GM18520 (cell line): ENCODE measurements around the gene APOL1.
"Not testable (repeated sequence)": the region's sequence is repeated elsewhere in the genome, so short reads cannot be mapped to it uniquely, and the experiment has no call there.

Experiments used
- ATAC-seq: cut with Tn5 transposase; IDR thresholded peaks from one replicate; pipeline ENCODE4 v1.9.1; 2021; ENCODE audit not compliant: unreplicated experiment

The APOL1 gene

GRCh38 chr22:36225333-36225922 lies 27.5 kb upstream of the APOL1 start:
- no peak for ATAC-seq

- no peak for ATAC-seq
Observed at GRCh38 chr22:36226189-36226588, 26.7 kb upstream of the APOL1 start.

GRCh38 chr22:36227396-36227795 lies 25.5 kb upstream of the APOL1 start:
- no peak for ATAC-seq

GRCh38 chr22:36227806-36228205 lies 25.1 kb upstream of the APOL1 start:
- ATAC-seq = no peak

- not testable (repeated sequence) for ATAC-seq
Observed at GRCh38 chr22:36228369-36228768, 24.6 kb upstream of the APOL1 start.

GRCh38 chr22:36228944-36229343 lies 24.0 kb upstream of the APOL1 start:
- no peak for ATAC-seq

- ATAC-seq = not testable (repeated sequence)
Observed at GRCh38 chr22:36229649-36230048, 23.3 kb upstream of the APOL1 start.

GRCh38 chr22:36231051-36231450 lies 21.9 kb upstream of the APOL1 start:
- not testable (repeated sequence) for ATAC-seq

- ATAC-seq = no peak
Observed at GRCh38 chr22:36232715-36233401, 20.1 kb upstream of the APOL1 start.

- no peak for ATAC-seq
Observed at GRCh38 chr22:36233796-36234195, 19.1 kb upstream of the APOL1 start.

- ATAC-seq = no peak
Observed at GRCh38 chr22:36234213-36234612, 18.7 kb upstream of the APOL1 start.

GRCh38 chr22:36234919-36235318 lies 18.0 kb upstream of the APOL1 start:
- no peak for ATAC-seq

GRCh38 chr22:36235585-36235984 lies 17.3 kb upstream of the APOL1 start:
- ATAC-seq = no peak

- ATAC-seq = no peak
Observed at GRCh38 chr22:36236388-36237319, 16.3 kb upstream of the APOL1 start.

- ATAC-seq = no peak
Observed at GRCh38 chr22:36237462-36238372, 15.2 kb upstream of the APOL1 start.

GRCh38 chr22:36238373-36239149 lies 14.4 kb upstream of the APOL1 start:
- no peak for ATAC-seq

GRCh38 chr22:36239150-36239400 lies 13.9 kb upstream of the APOL1 start:
- no peak for ATAC-seq

- peak; percentile 86 for ATAC-seq
Observed at GRCh38 chr22:36239401-36240171, 13.3 kb upstream of the APOL1 start, which contains the start of gene APOL2. Gene APOL2 (minus strand): TSS chr22:36239527. CDS start chr22:36233162, 6,365 bp downstream.

- no peak for ATAC-seq
Observed at GRCh38 chr22:36243986-36244385, 8.9 kb upstream of the APOL1 start.
